Stimulated activated CD8-positive, alpha-beta memory T cell treated with anti-CD3 and anti-CD28 coated beads, Interleukin-15, amount 100 ng/mL, for 4 hours (primary cell): Measurements from ENCODE around the gene DNAJC5.
"Not testable (repeated sequence)": the region's sequence is repeated elsewhere in the genome, so short reads cannot be mapped to it uniquely, and the experiment has no call there.

ENCODE experiments used
- DNase-seq, 2 donors: peaks; one replicate each; pipeline ENCODE4 v3.0.0-alpha.2; 2020; ENCODE audit warnings: low read depth in 2 of 2

The DNAJC5 gene

GRCh38 chr20:63968136-63968927 lies 73.4 kb downstream of the DNAJC5 start:
- DNase-seq: no peak

DNA sequence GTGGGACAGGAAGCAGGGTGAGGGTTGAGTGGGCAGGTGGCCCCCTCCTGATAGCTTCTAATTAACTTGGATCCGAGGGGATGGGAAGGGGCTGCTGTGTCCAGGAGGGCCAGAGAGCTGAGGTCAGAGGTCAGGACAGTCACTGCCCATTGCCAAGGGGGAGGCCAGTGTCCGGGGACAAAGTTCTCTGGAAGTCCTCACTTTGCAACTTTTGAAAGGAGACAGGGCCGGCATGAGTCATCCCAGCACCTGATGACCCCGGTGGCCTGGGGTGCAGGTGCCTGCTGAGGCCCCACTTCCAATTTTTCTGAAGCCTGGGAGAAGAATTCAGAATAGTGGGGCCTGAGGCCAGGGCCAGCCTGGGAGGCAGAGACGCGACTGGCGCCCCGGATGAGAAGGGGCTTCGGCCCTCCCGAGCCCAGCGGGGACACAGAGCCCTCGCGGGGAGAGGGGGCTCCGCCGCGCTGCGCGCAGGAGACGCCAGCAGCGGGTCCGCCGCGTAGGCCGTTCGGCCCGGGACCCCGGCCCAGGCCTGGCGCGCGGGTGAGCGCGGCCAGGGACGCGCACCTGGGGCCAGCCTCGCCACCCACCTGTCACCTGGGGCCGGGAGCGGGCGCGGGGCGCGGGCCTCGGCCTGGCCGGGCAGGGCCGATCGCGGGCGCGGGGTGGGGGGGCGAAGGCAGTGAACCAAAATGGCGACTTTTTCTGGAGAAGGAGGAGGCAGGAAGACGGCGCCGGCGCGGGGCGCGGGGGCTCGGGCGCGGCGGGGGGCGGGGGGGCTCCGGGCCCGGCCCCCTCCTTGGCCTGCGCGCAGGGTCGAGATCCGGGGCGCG lies 74.2 kb downstream of the DNAJC5 start:
- DNase-seq: no peak

- no peak for DNase-seq
These were observed 75.2 kb downstream of the DNAJC5 start, which contains the start of gene ZNF512B for GRCh38 chr20:63969838-63970713. ZNF512B (minus strand) TSS chr20:63969930; CDS start chr20:63967950, 1,980 bp downstream.

DNA sequence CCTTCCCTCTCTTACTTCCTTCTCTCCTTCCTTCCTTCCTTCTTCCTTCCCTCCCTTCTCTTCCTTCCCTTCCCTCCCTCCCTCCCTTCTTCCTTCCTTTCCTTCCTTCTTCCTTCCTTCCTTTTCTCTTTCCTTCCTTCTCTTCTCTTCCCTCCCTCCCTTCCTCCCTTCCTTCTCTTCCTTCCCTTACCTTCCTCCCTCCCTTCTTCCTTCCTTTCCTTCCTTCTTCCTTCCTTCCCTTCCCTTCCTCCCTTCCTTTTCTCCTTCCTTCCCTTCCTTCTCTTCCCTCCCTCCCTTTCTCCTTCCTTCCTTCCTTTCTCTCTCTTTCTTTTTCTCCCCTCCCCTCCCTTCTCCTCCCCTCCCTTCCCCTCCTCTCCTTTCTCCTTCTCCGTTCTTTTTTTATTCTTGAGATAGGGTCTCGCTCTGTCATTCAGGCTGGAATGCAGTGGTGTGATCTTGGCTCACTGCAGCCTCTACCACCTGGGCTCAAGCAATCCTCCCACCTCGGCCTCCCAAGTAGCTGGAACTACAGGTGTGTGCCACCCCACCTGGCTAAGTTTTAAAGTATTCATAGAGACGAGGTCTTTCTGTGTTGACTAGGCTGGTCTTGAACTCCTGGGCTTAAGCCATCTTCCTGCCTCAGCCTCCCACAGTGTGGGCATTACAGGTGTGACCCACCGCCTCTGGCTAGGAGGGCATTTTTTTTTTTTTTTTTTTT lies 75.9 kb downstream of the DNAJC5 start:
- no peak for DNase-seq

DNA sequence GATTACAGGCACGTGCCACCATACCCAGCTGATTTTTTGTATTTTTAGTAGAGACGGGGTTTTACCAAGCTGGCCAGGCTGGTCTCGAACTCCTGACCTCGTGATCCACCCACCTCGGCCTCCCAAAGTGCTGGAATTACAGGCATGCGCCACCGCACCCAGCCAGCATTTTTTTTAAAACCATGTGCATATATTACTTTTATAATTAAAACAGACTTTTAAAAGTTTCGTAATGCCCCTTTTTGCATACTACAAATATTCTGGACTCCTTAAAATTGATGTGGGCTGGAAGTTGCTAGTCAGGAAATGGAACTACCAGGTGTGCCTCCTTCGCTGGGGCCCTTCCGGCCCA lies 77.0 kb downstream of the DNAJC5 start:
- DNase-seq: not testable (repeated sequence)

DNA sequence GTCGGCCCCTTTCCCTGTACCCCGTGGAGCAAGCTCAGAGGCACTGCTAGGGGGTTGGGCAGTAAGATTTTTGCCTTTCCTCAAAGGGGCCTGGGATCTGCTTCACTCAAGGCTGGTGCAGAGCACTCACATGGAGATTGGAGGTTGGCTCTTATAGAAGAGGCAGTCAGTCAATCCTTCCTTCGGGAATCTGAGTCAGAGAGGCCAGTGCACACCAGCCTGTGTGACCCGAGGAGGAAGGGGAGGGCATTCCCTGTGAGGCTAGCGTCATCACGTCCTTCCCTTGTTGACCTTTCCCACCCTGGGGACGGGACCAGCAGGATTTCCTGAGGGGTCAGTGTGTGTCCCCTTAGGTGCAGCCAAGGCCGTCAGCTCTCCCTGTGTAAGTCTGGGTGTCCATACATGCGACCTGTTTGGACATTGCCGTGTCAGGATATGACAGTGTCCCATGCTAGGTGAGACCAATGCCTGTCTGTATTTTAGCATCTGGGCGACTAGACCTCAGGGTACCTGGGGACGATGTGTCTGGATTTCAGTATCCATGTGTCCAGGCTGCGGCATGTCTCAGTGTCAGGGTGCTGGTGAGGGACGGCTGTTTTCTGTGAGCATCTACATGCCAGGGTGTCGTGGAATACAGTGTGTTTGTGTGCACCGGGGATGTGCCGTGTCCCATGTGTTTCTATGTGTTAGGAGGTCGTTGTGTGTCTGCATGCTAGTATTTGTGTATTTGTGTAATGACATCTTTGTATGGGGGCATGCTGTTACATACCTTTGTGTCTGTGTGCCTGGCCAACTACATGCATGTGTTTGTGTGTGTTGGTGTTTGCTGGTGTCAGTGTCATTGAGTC lies 77.6 kb downstream of the DNAJC5 start:
- DNase-seq: no peak

- DNase-seq: no peak
These were observed 78.2 kb downstream of the DNAJC5 start for GRCh38 chr20:63973160-63973479.

- DNase-seq: peak in 1 of 2 donors; percentile 32
These were observed 78.9 kb downstream of the DNAJC5 start for GRCh38 chr20:63973636-63974401.

DNA sequence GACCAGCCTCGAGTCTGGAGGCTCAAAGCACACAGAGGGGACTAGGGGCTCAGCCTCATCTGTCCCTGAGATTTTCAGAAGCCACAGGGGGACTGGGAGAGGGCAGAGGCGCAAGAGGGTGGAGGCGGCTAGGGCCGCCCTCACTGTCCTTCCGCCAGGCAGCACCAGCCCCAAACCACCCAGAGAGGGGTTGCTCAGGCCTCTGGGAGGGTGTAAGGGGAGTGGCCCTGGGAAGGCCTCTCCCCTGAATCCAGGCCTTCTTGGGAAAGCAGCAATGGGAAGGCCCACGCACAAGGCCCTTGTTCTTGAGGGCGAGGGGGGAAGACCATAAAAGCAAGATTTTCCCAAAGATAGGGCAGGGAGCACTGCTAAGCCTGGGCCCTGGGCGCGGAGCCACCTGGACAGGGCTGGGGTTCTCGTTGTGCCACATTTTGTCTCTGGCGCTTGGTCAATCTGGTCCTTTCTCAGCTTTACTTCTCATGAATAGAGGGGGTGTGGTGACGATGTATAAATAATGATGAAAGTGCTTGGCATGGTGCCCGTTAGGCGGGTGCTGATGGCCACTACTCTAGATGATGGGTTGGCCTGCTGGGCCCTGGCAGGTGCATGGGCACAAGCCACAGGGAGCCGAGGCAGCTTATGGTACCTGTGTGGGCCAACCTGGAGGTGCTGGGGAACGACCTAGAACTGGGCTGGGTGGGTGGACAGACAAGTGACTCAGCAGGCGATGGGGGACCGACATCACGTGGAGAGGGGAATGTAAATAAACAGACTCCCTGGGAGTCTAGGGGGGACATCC lies 79.7 kb downstream of the DNAJC5 start:
- DNase-seq: no peak

DNA sequence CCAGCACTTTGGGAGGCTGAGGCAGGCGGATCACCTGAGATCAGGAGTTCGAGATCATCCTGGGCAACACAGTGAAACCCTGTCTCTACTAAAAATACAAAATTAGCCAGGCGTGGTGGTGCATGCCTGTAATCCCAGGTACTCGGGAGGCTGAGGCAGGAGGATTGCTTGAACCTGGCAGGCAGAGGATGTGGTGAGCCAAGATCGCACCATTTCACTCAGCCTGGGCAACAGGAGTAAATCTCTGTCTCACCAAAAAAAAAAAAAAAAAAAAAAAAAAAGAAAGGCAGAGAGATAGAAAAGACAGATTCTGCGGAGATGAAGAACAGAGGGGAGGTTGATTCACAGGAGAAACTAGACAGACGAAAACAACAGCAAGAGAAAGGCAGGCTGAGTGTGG lies 81.6 kb downstream of the DNAJC5 start:
- not testable (repeated sequence) for DNase-seq

GRCh38 chr20:63976980-63977738 lies 82.2 kb downstream of the DNAJC5 start:
- no peak for DNase-seq

DNA sequence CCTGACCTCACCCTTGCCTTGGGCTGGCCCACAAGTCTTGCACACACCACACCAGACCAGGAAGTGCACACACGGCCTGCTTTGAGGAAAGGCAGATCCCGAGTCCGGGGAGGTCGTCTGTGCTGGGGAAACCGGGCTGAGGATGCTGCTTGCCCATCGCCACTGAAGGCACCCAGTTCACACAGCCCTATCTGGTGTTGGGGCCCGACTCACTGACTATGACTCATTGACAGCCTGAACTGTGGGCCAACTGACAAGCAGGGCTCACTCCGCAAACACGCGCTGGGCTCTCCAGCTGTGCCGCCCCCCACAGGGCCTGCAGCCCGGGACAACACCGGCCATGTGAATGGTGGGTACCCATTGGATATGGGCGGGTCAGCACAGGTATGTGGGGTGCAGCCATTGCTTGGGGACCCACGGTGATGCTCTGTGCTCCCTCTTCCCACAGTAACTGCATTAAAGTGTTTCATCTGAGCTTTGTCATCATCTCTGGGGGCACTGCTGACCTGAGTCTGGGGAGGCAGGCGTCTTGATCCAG lies 82.9 kb downstream of the DNAJC5 start:
- DNase-seq: peak; percentile 38 to 43

GRCh38 chr20:63978319-63979228 lies 83.6 kb downstream of the DNAJC5 start:
- peak in 1 of 2 donors; percentile 43 for DNase-seq

DNA sequence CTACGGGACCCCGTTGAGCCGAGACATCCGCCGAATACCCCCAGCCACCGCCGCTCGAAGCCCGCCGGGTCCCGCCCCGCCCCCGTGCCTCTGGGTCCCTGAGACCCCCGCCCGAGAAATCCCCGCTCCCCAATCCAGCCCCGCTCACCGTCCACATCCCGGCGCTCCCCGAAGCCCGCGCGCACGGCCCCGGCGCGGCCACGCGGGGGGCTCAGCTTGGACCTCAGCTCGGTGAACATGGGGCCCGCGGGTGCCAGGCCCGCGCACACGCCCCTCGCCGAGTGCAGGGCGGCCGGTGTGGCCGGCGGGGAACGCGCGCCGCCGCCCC lies 84.3 kb downstream of the DNAJC5 start:
- no peak for DNase-seq

DNA sequence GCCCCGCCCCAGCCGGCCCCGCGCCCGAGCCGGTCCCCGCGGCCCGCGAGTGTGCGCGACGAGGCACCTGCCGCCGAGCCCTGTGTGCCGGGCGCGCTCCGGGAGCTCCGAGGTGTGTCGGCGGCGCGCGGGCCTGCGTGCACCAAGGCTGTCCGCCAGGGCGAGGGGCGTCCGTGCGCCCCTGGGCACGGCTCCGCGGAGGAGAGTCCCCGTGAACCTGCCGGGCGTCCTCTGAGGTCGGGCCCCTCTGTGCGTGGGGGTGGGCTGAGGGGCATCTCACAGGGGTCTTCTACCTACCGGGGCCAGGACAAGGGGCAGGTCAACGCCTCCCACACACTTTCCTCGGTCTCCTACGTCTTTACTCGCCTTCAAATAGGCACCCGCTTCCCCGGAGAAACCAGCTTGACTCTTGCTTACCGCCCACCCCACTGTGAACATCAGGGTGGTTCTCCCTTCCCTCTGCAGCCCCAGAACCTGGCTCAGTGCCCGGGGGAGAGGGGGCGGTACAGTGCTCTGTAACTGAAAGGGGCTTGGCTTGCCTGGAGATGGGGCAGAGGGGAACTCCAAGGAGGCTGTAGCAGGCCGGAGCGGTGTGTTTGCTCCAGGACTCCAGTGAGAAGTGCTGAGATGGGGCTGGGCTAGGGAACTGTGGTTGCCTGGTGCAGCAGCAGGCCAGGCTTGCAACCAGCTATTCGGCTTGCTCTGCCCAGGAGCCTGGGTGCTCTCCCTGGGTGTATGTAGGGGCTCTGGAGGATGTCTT lies 84.8 kb downstream of the DNAJC5 start, which contains the start of gene SAMD10:
TSS of gene SAMD10 (minus strand) at position 86 of the 760 bp plus-strand sequence. CDS start 175 bp downstream, outside the sequence.
- DNase-seq: peak; percentile 75 to 78

DNA sequence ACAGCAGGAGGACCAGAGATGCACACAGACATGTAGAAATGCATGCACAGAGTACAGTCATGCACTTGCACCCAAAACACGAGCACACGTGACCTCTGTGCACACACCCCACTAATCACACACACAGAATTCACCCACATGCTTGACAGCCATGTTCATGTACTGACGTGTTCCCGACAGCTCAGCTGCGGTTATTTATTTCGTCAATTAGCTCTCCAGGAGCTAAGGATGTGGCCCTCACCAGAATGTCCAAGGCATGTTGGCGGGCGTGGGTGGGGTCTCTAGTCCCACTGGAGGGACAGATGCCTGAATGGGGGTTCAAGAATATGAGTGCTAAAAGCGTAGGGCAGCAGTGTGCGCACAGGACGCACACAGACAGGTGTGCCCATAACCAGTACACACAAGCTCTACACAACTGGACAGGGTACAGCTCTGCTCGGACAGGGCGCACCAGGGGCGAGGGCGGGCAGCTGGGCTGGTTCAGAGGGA lies 85.4 kb downstream of the DNAJC5 start:
- DNase-seq: no peak
